ENCODE results near the gene IGF2BP3. TPM values are rescaled to one million over a fixed set of nuclear protein-coding genes. Genes with fewer than 3 reads are reported as not detected.

Gene IGF2BP3
- total RNA-seq, 1 experiment from 2014 or later, result 11.7 TPM

DNA sequence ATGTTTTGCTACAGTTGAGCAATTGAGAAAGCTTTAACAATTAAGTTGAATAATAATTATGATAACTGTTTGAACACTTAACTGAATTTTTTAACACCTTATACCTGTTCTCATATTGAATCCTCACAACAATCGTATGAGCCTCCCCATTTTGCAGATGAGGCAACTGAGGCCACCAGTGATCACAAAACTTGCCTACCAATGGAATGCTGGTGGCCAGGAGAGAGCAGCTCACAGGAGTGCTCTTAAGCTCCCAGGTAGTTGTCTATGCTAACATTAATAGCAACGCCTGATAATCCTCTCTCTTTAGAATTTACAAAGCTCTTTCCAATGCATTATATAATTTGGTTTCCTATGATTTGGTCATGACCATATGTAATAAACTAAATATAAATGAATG lies 202.1 kb downstream of the IGF2BP3 start:
- Histone ChIP-seq H3F3A (ENCODE audit: low read length, unreplicated experiment) (no peaks in the 10 kb centered on the region), H3K4me3 (ENCODE audit: low read length) (no peak overlapping the region), H3K4me1 (ENCODE audit: insufficient read depth, low read length) (no peaks in the 10 kb centered on the region), H3K36me3 (ENCODE audit: low read depth, low read length) (no peaks in the 10 kb centered on the region), H3K9ac (ENCODE audit: low read length) (no peak overlapping the region), H3K9me2 (replicated peaks; ENCODE audit: low read length) (no peaks in the 10 kb centered on the region), H4K20me1 (ENCODE audit: low read length) (no peaks in the 10 kb centered on the region), H3K79me2 (ENCODE audit: low read length) (no peaks in the 10 kb centered on the region), H2AFZ (ENCODE audit: low read length) (no peak overlapping the region), H3K27ac (ENCODE audit: low read length) (no peak overlapping the region), H3K27me3 (ENCODE audit: low read length) (no peaks in the 10 kb centered on the region), H3K4me2 (ENCODE audit: low read length) (no peak overlapping the region), H3K9me3 (ENCODE audit: low read length) (no peaks in the 10 kb centered on the region)
- intact Hi-C loops (cut with micrococcal nuclease), result loop anchor here (10.0 kb wide), 1 partner anchor 183 kb away; no protein-coding TSS in a partner anchor
- ATAC-seq (no peak), DNase-seq (no peak)
- BruUV-seq (replicated peaks), result no TSS peak
- TF ChIP-seq, protein P1, sequence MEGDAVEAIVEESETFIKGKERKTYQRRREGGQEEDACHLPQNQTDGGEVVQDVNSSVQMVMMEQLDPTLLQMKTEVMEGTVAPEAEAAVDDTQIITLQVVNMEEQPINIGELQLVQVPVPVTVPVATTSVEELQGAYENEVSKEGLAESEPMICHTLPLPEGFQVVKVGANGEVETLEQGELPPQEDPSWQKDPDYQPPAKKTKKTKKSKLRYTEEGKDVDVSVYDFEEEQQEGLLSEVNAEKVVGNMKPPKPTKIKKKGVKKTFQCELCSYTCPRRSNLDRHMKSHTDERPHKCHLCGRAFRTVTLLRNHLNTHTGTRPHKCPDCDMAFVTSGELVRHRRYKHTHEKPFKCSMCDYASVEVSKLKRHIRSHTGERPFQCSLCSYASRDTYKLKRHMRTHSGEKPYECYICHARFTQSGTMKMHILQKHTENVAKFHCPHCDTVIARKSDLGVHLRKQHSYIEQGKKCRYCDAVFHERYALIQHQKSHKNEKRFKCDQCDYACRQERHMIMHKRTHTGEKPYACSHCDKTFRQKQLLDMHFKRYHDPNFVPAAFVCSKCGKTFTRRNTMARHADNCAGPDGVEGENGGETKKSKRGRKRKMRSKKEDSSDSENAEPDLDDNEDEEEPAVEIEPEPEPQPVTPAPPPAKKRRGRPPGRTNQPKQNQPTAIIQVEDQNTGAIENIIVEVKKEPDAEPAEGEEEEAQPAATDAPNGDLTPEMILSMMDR (conservative IDR thresholded peaks at IDR 0.05; ENCODE audit: low read depth, low read length), result no peak
- TF ChIP-seq EZH2phosphoT487 (IDR thresholded peaks at IDR 0.05; ENCODE audit: borderline replicate concordance, low read length), result no peak
- no peak for TF ChIP-seq EZH2 (IDR thresholded peaks at IDR 0.05; ENCODE audit: low read length, unreplicated experiment)
- POLR2A ChIA-PET (ENCODE audit: unreplicated experiment), result no interaction called here
- CTCF ChIA-PET, result no interaction called here

DNA sequence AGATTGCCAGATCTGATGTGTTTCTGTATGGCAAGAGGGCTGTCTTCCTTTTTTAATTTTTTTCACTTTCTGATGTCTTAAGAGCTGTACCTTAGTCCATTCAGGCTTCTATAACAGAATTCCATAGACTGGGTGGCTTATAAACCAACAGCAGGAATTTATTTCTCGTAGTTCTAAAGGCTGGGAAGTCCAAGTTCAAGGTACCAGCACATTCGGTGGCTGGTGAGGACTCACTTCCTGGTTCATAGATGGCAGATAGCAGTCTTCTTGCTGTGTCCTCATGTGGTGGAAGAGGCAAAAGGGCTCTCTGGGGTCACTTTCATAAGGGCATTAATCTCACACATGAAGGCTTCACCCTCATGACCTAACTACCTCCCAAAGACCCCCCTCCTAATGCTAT lies 202.9 kb downstream of the IGF2BP3 start:
- Histone ChIP-seq H3K9me3 (ENCODE audit: low read length) (no peaks in the 10 kb centered on the region), H3K36me3 (ENCODE audit: low read depth, low read length) (no peaks in the 10 kb centered on the region), H3K79me2 (ENCODE audit: low read length) (no peaks in the 10 kb centered on the region), H4K20me1 (ENCODE audit: low read length) (no peaks in the 10 kb centered on the region), H3K4me2 (ENCODE audit: low read length) (no peak overlapping the region), H3K27me3 (ENCODE audit: low read length) (no peaks in the 10 kb centered on the region), H3K9me2 (replicated peaks; ENCODE audit: low read length) (no peaks in the 10 kb centered on the region), H3K4me1 (ENCODE audit: insufficient read depth, low read length) (no peaks in the 10 kb centered on the region), H2AFZ (ENCODE audit: low read length) (no peak overlapping the region), H3F3A (ENCODE audit: low read length, unreplicated experiment) (no peaks in the 10 kb centered on the region), H3K4me3 (ENCODE audit: low read length) (no peak overlapping the region), H3K9ac (ENCODE audit: low read length) (no peak overlapping the region), H3K27ac (ENCODE audit: low read length) (no peak overlapping the region)
- DNase-seq (no peak), ATAC-seq (no peak)
- intact Hi-C loops (cut with micrococcal nuclease), result loop anchor here (10.0 kb wide), 1 partner anchor 183 kb away; no protein-coding TSS in a partner anchor
- no TSS peak for BruUV-seq (replicated peaks)
- POLR2A ChIA-PET (ENCODE audit: unreplicated experiment), result no interaction called here
- CTCF ChIA-PET, result no interaction called here
- TF ChIP-seq EZH2 (IDR thresholded peaks at IDR 0.05; ENCODE audit: low read length, unreplicated experiment) (no peak), EZH2phosphoT487 (IDR thresholded peaks at IDR 0.05; ENCODE audit: borderline replicate concordance, low read length) (no peak)
- TF ChIP-seq, protein P1 (conservative IDR thresholded peaks at IDR 0.05; ENCODE audit: low read depth, low read length), result no peak

DNA sequence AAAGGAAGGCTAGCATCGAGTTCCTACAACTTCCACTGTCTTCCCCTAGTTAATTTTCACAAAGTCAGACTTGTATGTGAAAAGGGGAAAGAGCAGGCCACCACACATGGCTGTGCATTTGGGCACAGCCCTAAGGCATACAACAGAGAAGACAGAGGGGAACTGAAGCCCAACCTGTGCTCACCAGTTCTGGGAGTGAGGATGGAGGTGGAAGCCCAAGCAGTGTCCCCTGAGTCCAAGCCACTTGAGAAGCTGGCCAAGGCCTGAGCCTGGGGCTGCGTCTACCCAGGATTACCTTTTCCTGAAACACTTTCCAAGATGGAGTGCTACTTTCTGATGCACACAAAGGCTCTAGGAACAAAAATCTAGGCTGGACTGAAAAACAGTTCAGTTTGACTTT lies 203.4 kb downstream of the IGF2BP3 start:
- Histone ChIP-seq H4K20me1 (ENCODE audit: low read length) (no peaks in the 10 kb centered on the region), H3K9me2 (replicated peaks; ENCODE audit: low read length) (no peaks in the 10 kb centered on the region), H3K9ac (ENCODE audit: low read length) (no peak overlapping the region), H3K36me3 (ENCODE audit: low read depth, low read length) (no peaks in the 10 kb centered on the region), H2AFZ (ENCODE audit: low read length) (no peak overlapping the region), H3K4me2 (ENCODE audit: low read length) (no peak overlapping the region), H3F3A (ENCODE audit: low read length, unreplicated experiment) (no peaks in the 10 kb centered on the region), H3K4me3 (ENCODE audit: low read length) (no peak overlapping the region), H3K27me3 (ENCODE audit: low read length) (no peaks in the 10 kb centered on the region), H3K79me2 (ENCODE audit: low read length) (no peaks in the 10 kb centered on the region), H3K9me3 (ENCODE audit: low read length) (no peaks in the 10 kb centered on the region), H3K4me1 (ENCODE audit: insufficient read depth, low read length) (no peaks in the 10 kb centered on the region), H3K27ac (ENCODE audit: low read length) (no peak overlapping the region)
- ATAC-seq (no peak), DNase-seq (no peak)
- BruUV-seq (replicated peaks), result no TSS peak
- intact Hi-C loops (cut with micrococcal nuclease), result loop anchor here (10.0 kb wide), 1 partner anchor 182 kb away; no protein-coding TSS in a partner anchor
- no peak for TF ChIP-seq EZH2phosphoT487 (IDR thresholded peaks at IDR 0.05; ENCODE audit: borderline replicate concordance, low read length)
- no peak for TF ChIP-seq EZH2 (IDR thresholded peaks at IDR 0.05; ENCODE audit: low read length, unreplicated experiment)
- CTCF ChIA-PET, result no interaction called here
- POLR2A ChIA-PET (ENCODE audit: unreplicated experiment), result no interaction called here
